H1 (cell line): ENCODE measurements around the gene ZNF446. TPM values are rescaled to one million over a fixed set of nuclear protein-coding genes. Genes with fewer than 3 reads are reported as not detected.

ENCODE experiments used
- CTCF ChIA-PET: fragments of 300-600 bp; sonication (Branson Sonifier 250); formaldehyde crosslinking; loops from one replicate; lab custom pipeline; 2021; ENCODE audit not compliant: partially characterized antibody; lab: Charles Lee
- POLR2A ChIA-PET: fragments of 300-600 bp; sonication (Branson Sonifier 250); formaldehyde crosslinking; loops from one replicate; lab custom pipeline; 2021; ENCODE audit warnings: inconsistent platforms; ENCODE audit not compliant: partially characterized antibody; lab: Charles Lee
- DNase-seq, 2 experiments: peaks; one replicate each; pipeline versions ENCODE4 v3.0.0 to v3.0.0-alpha.2; 2010 to 2022; ENCODE audit warnings: low spot score in 2 of 2, low read depth in 1 of 2, mixed read lengths in 1 of 2
- FAIRE-seq: peaks from 2 replicates; lab custom pipeline; 2011; peaks lifted over from hg19 to GRCh38; lab: Jason Lieb, UNC
- H2AFZ ChIP-seq: 2 replicates; pipeline ENCODE4 v1.8.1; 2012; ENCODE audit warnings: low read length, inconsistent platforms
- H2AK5ac ChIP-seq: 2 replicates; pipeline ENCODE4 v1.6.1; 2013; ENCODE audit warnings: low read depth, low read length
- H2BK120ac ChIP-seq: replicated peaks from 2 replicates; pipeline ENCODE3; 2013; ENCODE audit warnings: low read depth, low read length, inconsistent platforms
- H2BK12ac ChIP-seq: 2 replicates; pipeline ENCODE4 v1.6.1; 2013; ENCODE audit warnings: low read depth, low read length
- H2BK15ac ChIP-seq: 2 replicates; pipeline ENCODE4 v1.6.1; 2013; ENCODE audit warnings: low read length
- H2BK20ac ChIP-seq: 2 replicates; pipeline ENCODE4 v1.6.1; 2013; ENCODE audit warnings: low read length
- H2BK5ac ChIP-seq: 2 replicates; pipeline ENCODE4 v1.6.1; 2013; ENCODE audit warnings: low read depth, low read length
- H3K14ac ChIP-seq: 2 replicates; pipeline ENCODE4 v1.6.1; 2013; ENCODE audit warnings: inconsistent platforms; ENCODE audit not compliant: insufficient read length
- H3K18ac ChIP-seq: 2 replicates; pipeline ENCODE4 v1.6.1; 2013; ENCODE audit warnings: low read length; ENCODE audit errors: extremely low read depth
- H3K23ac ChIP-seq: 2 replicates; pipeline ENCODE4 v1.6.1; 2013; ENCODE audit warnings: inconsistent platforms; ENCODE audit not compliant: insufficient read length
- H3K23me2 ChIP-seq: 2 replicates; pipeline ENCODE4 v1.6.1; 2013; ENCODE audit warnings: low read depth, low read length
- H3K27ac ChIP-seq: 2 replicates; pipeline ENCODE4 v1.6.1; 2011; ENCODE audit warnings: low read depth, low read length, inconsistent platforms
- H3K27me3 ChIP-seq, 4 experiments: replicated peaks in 1 of 4; 1 replicate in 1 of 4; 2 replicates in 3 of 4; pipeline versions ENCODE4 v1.6.1 to v1.8.1; 2011 to 2013; ENCODE audit warnings: low read length in 3 of 4, mild to moderate bottlenecking in 3 of 4, inconsistent platforms in 2 of 4, mixed read lengths in 2 of 4, moderate library complexity in 1 of 4; ENCODE audit not compliant: control insufficient read depth in 3 of 4, insufficient read depth in 3 of 4; ENCODE audit errors: extremely low read depth in 1 of 4
- H3K36me3 ChIP-seq, 4 experiments: 2 replicates each; pipeline versions ENCODE4 v1.6.1 to v1.8.1; 2011 to 2013; ENCODE audit warnings: mild to moderate bottlenecking in 4 of 4, low read length in 3 of 4, moderate library complexity in 2 of 4, control low read depth in 1 of 4, inconsistent platforms in 1 of 4; ENCODE audit not compliant: insufficient read depth in 4 of 4, control insufficient read depth in 2 of 4
- H3K4ac ChIP-seq: replicated peaks from 2 replicates; pipeline ENCODE3; 2013; ENCODE audit warnings: low read length, low read depth, mixed read lengths, inconsistent platforms; ENCODE audit not compliant: insufficient read length
- H3K4me1 ChIP-seq, 4 experiments: replicated peaks in 1 of 4; 1 replicate in 1 of 4; 2 replicates in 3 of 4; pipeline versions ENCODE4 v1.6.1 to v1.8.1; 2011 to 2013; ENCODE audit warnings: low read length in 3 of 4, inconsistent platforms in 2 of 4, mixed read lengths in 1 of 4; ENCODE audit not compliant: insufficient read depth in 4 of 4, control insufficient read depth in 3 of 4
- H3K4me2 ChIP-seq, 2 experiments: 2 replicates each; pipeline versions ENCODE4 v1.6.1 to v1.8.1; 2011 to 2013; ENCODE audit warnings: low read depth in 2 of 2, low read length in 2 of 2, control low read depth in 1 of 2, inconsistent platforms in 1 of 2, mild to moderate bottlenecking in 1 of 2; ENCODE audit not compliant: insufficient read depth in 1 of 2
- H3K4me3 ChIP-seq, 4 experiments: fragments of 200-600, 300-600 bp in 1 of 4; sonication (generic), shearing (Covaris generic), sonication (Bioruptor Twin) in 1 of 4; 2 replicates each; pipeline versions ENCODE4 v1.5.1 to v1.8.1; 2011 to 2016; ENCODE audit warnings: low read length in 4 of 4, low read depth in 3 of 4, control low read depth in 2 of 4, inconsistent platforms in 2 of 4, mild to moderate bottlenecking in 2 of 4, mixed read lengths in 1 of 4, moderate library complexity in 1 of 4; ENCODE audit not compliant: insufficient read depth in 2 of 4; ENCODE audit errors: extremely low read depth in 1 of 4
- H3K56ac ChIP-seq: replicated peaks from 2 replicates; pipeline ENCODE3; 2013; ENCODE audit warnings: low read depth, mild to moderate bottlenecking, mixed read lengths, low read length, inconsistent platforms; ENCODE audit not compliant: insufficient read length
- H3K79me1 ChIP-seq: 2 replicates; pipeline ENCODE4 v1.6.1; 2013; ENCODE audit warnings: low read depth, low read length, control low read depth
- H3K79me2 ChIP-seq, 2 experiments: 2 replicates each; pipeline versions ENCODE4 v1.6.1 to v1.8.1; 2012 to 2013; ENCODE audit warnings: low read length in 2 of 2, mild to moderate bottlenecking in 2 of 2, inconsistent platforms in 1 of 2; ENCODE audit not compliant: insufficient read depth in 2 of 2, control insufficient read depth in 1 of 2
- H3K9ac ChIP-seq, 4 experiments: replicated peaks in 1 of 4; 1 replicate in 1 of 4; 2 replicates in 3 of 4; pipeline versions ENCODE4 v1.6.1 to v1.8.1; 2011 to 2013; ENCODE audit warnings: low read depth in 3 of 4, low read length in 3 of 4, control low read depth in 2 of 4, mild to moderate bottlenecking in 2 of 4, moderate library complexity in 2 of 4, inconsistent platforms in 1 of 4; ENCODE audit errors: extremely low read depth in 1 of 4
- H3K9me3 ChIP-seq, 2 experiments: 2 replicates each; pipeline versions ENCODE4 v1.6.1 to v1.8.1; 2012 to 2013; ENCODE audit warnings: mild to moderate bottlenecking in 2 of 2, moderate library complexity in 2 of 2, control low read depth in 1 of 2, inconsistent platforms in 1 of 2, low read depth in 1 of 2, low read length in 1 of 2, mixed read lengths in 1 of 2; ENCODE audit not compliant: insufficient read depth in 2 of 2
- H4K20me1 ChIP-seq, 2 experiments: replicated peaks in 1 of 2; 2 replicates each; pipeline versions ENCODE3 to v1.8.1; 2011 to 2013; ENCODE audit warnings: inconsistent platforms in 2 of 2, low read length in 2 of 2, mild to moderate bottlenecking in 1 of 2; ENCODE audit not compliant: insufficient read depth in 2 of 2, control insufficient read depth in 1 of 2
- H4K5ac ChIP-seq: 2 replicates; pipeline ENCODE4 v1.6.1; 2013; ENCODE audit warnings: low read length, low read depth, mixed read lengths, inconsistent platforms; ENCODE audit not compliant: insufficient read length
- H4K8ac ChIP-seq: 2 replicates; pipeline ENCODE4 v1.8.0; 2013; ENCODE audit warnings: mild to moderate bottlenecking, moderate library complexity, low read length, inconsistent platforms; ENCODE audit not compliant: insufficient read depth; ENCODE audit errors: extremely low read depth
- H4K91ac ChIP-seq: replicated peaks from 2 replicates; pipeline ENCODE3; 2013; ENCODE audit warnings: low read length, mixed read lengths, inconsistent platforms; ENCODE audit not compliant: insufficient read length
- ATF3 ChIP-seq: IDR thresholded peaks from 2 replicates; pipeline ENCODE4 v1.6.1; 2011; ENCODE audit warnings: low read depth, mild to moderate bottlenecking, low read length; ENCODE audit not compliant: insufficient read depth
- CBX5 ChIP-seq: fragments of 300-800, 300-1000 bp; sonication (generic); IDR thresholded peaks from 2 replicates; pipeline ENCODE4 v1.7.1; 2016; ENCODE audit warnings: antibody characterized with exemption, low read length, low read depth
- CEBPB ChIP-seq: IDR thresholded peaks from 2 replicates; pipeline ENCODE4 v1.6.1; 2012; ENCODE audit warnings: low read depth, low read length
- CHD1 ChIP-seq: IDR thresholded peaks from 2 replicates; pipeline ENCODE4 v1.6.1; 2012; ENCODE audit warnings: low read depth, low read length, improper control_type of control experiment
- CTCF ChIP-seq, 3 experiments: IDR thresholded peaks; 1 replicate in 2 of 3; 2 replicates in 1 of 3; pipeline versions ENCODE4 v1.5.1 to v1.6.1; 2011; ENCODE audit warnings: low read length in 3 of 3, mild to moderate bottlenecking in 3 of 3, inconsistent platforms in 2 of 3, low read depth in 1 of 3, moderate library complexity in 1 of 3; ENCODE audit not compliant: insufficient read depth in 1 of 3; ENCODE audit errors: control extremely low read depth in 1 of 3
- EGR1 ChIP-seq: IDR thresholded peaks from 2 replicates; pipeline ENCODE4 v1.6.1; 2011; ENCODE audit warnings: low read depth, low read length, borderline replicate concordance
- EZH2 ChIP-seq: fragments of 200-600 bp; sonication (generic); IDR thresholded peaks from 2 replicates; pipeline ENCODE4 v1.7.1; 2012; ENCODE audit warnings: low read depth, mild to moderate bottlenecking, moderate library complexity, low read length, inconsistent platforms; ENCODE audit not compliant: severe bottlenecking
- JUND ChIP-seq: IDR thresholded peaks from 2 replicates; pipeline ENCODE4 v1.6.1; 2011; ENCODE audit warnings: mild to moderate bottlenecking, improper control_type of control experiment, low read length
- NANOG ChIP-seq: IDR thresholded peaks from 2 replicates; pipeline ENCODE4 v1.6.1; 2011; ENCODE audit warnings: low read length, low read depth, mild to moderate bottlenecking, inconsistent platforms; ENCODE audit not compliant: insufficient read depth, poor library complexity, severe bottlenecking
- RXRA ChIP-seq: IDR thresholded peaks from 2 replicates; pipeline ENCODE4 v1.6.1; 2011; ENCODE audit warnings: low read depth, mild to moderate bottlenecking, low read length, moderate library complexity; ENCODE audit not compliant: insufficient read depth
- SIX5 ChIP-seq: IDR thresholded peaks from 2 replicates; pipeline ENCODE4 v1.6.1; 2011; ENCODE audit warnings: mild to moderate bottlenecking, low read depth, low read length
- YY1 ChIP-seq: IDR thresholded peaks from 2 replicates; pipeline ENCODE4 v1.6.1; 2011; ENCODE audit warnings: low read depth, mild to moderate bottlenecking, low read length
- WGBS, 2 experiments: shearing (Covaris generic) in 1 of 2; methylation state at CpG; one replicate each; pipeline versions ENCODE4 v1.1.6 to v1.1.7; 2013 to 2015; ENCODE audit warnings: low lambda C conversion rate in 2 of 2, mixed read lengths in 2 of 2, inconsistent platforms in 1 of 2, low coverage in 1 of 2, missing lambda C conversion rate in 1 of 2; ENCODE audit not compliant: insufficient replicate concordance in 2 of 2, insufficient coverage in 1 of 2, insufficient read length in 1 of 2; ENCODE audit errors: extremely low coverage in 1 of 2, missing lambda C conversion rate in 1 of 2; 5-methylcytosine and 5-hydroxymethylcytosine counted together
- polyA plus RNA-seq, 7 experiments: library from polyadenylated mRNA; depleted of rRNA in 3 of 7; stranded (reverse) in 5 of 7; unstranded in 2 of 7; fragments of >200 nt in 5 of 7; fragments of 200-250 nt in 2 of 7; gene quantifications; 1 replicate in 5 of 7; 2 replicates in 1 of 7; 4 replicates in 1 of 7; pipeline versions ENCODE4 v1.2.1 to v1.2.3, GENCODE V29; 2011 to 2013; ENCODE audit warnings: missing spikeins in 2 of 7, mixed read lengths in 2 of 7
- total RNA-seq: library from RNA; stranded (reverse); fragmentation: NEBNext Ultra II Directional; extraction: Animal tissue kit (Norgen Biotek cat#: 25700); gene quantifications from 2 replicates; pipeline ENCODE4 v1.2.1, GENCODE V29; 2021

ZNF446 gene
- total and polyA plus RNA-seq, 2 of the 8 experiments (the other 6 are each of a cell fraction or from before 2014, with no cell fraction given) = 4.1 to 5.5 TPM

- H3K36me3 ChIP-seq = peaks cover 0 to 23% (median 9%) of the 10 kb centered on the region in 4 experiments; a peak in 5 of 8 replicates
- no peak overlapping the region for H3K4ac ChIP-seq
- no peaks in the 10 kb centered on the region for H3K27me3 ChIP-seq
- no peak for DNase-seq
- no peak overlapping the region for H2AFZ ChIP-seq
- H3K4me1 ChIP-seq = no peaks in the 10 kb centered on the region
- TF ChIP-seq CHD1 = no peak
- no peak for TF ChIP-seq CTCF (IDR thresholded peaks at IDR 0.05; ENCODE audit: control extremely low read depth in 1 of 3, insufficient read depth in 1 of 3, low read depth in 1 of 3, low read length in 3 of 3)
- TF ChIP-seq RXRA = no peak
- no peak for TF ChIP-seq SIX5
- TF ChIP-seq EGR1 = no peak
- TF ChIP-seq CBX5 = no peak
- no peak for TF ChIP-seq EZH2
- TF ChIP-seq JUND = no peak
- no peak for TF ChIP-seq ATF3
- no peak for TF ChIP-seq YY1
- no peak for TF ChIP-seq NANOG
- no peak for TF ChIP-seq CEBPB
- TF ChIP-seq, all 59 proteins: peak for 0
- H3K9ac ChIP-seq = no peak overlapping the region
- no peak overlapping the region for H3K56ac ChIP-seq
- no peak overlapping the region for H2BK12ac ChIP-seq
- no peak overlapping the region for H2BK15ac ChIP-seq
- H3K79me1 ChIP-seq = no peaks in the 10 kb centered on the region
- no peak overlapping the region for H2BK5ac ChIP-seq
- H4K5ac ChIP-seq = no peak overlapping the region
- peaks cover 67 to 77% of the 10 kb centered on the region in 2 experiments for H3K9me3 ChIP-seq
- no peak overlapping the region for H2AK5ac ChIP-seq
- H2BK120ac ChIP-seq = no peak overlapping the region
- no peak overlapping the region for H3K4me2 ChIP-seq
- ChIA-PET POLR2A (interaction anchor here (1.0 kb wide), 1 partner anchor 21 kb away, joined by 3 read pairs; no protein-coding TSS in a partner anchor), CTCF (no interaction called here)
- no peaks in the 10 kb centered on the region; a peak in 1 of 4 replicates for H3K79me2 ChIP-seq
- WGBS, 2 experiments = 53% methylated on average over 1 of the region's 1 CpG; no CpG with 5 or more reads in 1 of the 2 experiments
- no peak overlapping the region for H3K4me3 ChIP-seq
- H4K91ac ChIP-seq = no peak overlapping the region
- no peak overlapping the region for H3K27ac ChIP-seq
- no peak overlapping the region for H4K8ac ChIP-seq
- no peak overlapping the region for H3K14ac ChIP-seq
- FAIRE-seq = no peak
- no peak overlapping the region for H3K23ac ChIP-seq
- H2BK20ac ChIP-seq = no peak overlapping the region
- no peak overlapping the region for H3K18ac ChIP-seq
- H3K23me2 ChIP-seq = no peaks in the 10 kb centered on the region
- no peaks in the 10 kb centered on the region for H4K20me1 ChIP-seq
Observed at GRCh38 chr19:58428617-58429016, 47.5 kb upstream of the ZNF446 start.
